Upper lobe of left lung (tissue), 4 donors: ENCODE measurements around the gene ENOX1.

Experiments
- CTCF ChIP-seq, 6 experiments: fragments of 450-650 bp in 4 of 6; fragments of 200-600 bp in 2 of 6; sonication (generic) in 2 of 6; IDR thresholded peaks; one replicate each; pipeline ENCODE4 v1.5.1; 2016 to 2019; ENCODE audit warnings: antibody characterized with exemption in 6 of 6
- POLR2A ChIP-seq, 4 donors: fragments of 450-650 bp; IDR thresholded peaks; one replicate each; pipeline ENCODE4 v1.5.1; 2016 to 2017; ENCODE audit warnings: antibody characterized with exemption in 4 of 4, mild to moderate bottlenecking in 2 of 4
- POLR2AphosphoS5 ChIP-seq, 2 donors: sonication (generic); formaldehyde crosslinking; IDR thresholded peaks; one replicate each; pipeline ENCODE4 v1.5.1; 2017; ENCODE audit warnings: antibody characterized with exemption in 2 of 2

DNA sequence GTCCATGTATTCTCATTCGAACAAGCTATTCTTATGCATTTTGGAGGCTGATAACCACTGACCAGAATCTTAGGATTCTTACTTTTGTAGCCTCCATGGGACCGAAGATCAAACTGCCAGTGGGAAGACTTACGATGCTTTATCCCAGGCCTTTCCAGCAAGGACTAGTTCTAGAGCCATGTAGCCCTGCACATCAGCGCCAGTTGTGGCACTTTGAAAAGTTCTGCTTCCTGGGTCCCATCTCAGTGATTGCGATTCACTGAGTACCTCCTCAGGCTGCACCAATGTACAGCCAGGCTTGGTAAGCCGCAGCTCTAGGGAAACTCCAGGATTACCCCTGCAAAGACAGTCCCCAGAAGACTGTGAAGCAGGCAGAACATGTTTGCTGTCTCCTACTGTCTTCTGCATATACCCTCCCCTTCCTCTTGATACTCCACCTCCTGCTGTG lies 18.9 kb upstream of the ENOX1 start:
- no peak for TF ChIP-seq POLR2A (IDR thresholded peaks at IDR 0.05)
- TF ChIP-seq CTCF (IDR thresholded peaks at IDR 0.05) = no peak
- TF ChIP-seq POLR2AphosphoS5 (IDR thresholded peaks at IDR 0.05) = no peak
